Activated CD8-positive, alpha-beta memory T cell treated with anti-CD3 and anti-CD28 coated beads for 4 hours (primary cell): ENCODE results near the gene TENT5A.
"Not testable (repeated sequence)": the region's sequence is repeated elsewhere in the genome, so short reads cannot be mapped to it uniquely, and the experiment has no call there.

Experiments used
- DNase-seq, 2 donors: peaks; one replicate each; pipeline ENCODE4 v3.0.0-alpha.2; 2020; ENCODE audit warnings: low read depth in 2 of 2

The TENT5A gene

DNA sequence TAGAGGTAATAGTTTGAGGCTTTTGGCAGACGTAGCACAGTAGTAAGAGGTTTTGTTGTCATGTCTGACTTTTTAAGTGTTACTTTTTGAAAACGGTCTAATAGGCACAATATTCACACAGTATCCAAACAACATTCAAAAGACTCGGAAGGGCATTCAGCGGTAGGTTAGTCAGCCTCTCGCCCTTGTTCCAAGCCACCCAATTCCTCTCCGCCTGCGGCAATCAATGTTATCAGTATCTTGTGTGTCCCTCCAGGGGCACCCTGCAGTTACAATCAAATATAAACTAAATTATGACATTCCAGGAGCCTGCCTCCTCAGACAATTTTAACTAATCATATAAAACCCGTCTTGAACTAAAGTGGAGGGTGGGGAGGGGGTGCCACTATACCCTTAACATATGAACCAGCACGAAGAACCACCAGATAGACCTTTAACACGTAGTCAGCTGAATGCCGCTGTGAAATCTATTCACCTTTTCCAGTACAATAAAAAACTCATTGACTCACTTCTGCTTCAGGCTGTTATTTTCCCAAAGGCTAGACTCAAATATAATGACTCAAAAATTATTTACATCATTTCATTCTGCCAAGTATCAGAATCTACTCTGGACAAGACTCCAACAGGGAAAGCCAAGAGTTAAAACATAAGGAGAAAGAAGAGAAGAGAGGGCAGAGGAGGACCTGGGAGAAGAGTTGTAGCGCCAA lies 1.6 kb downstream of the TENT5A start:
- no peak for DNase-seq

DNA sequence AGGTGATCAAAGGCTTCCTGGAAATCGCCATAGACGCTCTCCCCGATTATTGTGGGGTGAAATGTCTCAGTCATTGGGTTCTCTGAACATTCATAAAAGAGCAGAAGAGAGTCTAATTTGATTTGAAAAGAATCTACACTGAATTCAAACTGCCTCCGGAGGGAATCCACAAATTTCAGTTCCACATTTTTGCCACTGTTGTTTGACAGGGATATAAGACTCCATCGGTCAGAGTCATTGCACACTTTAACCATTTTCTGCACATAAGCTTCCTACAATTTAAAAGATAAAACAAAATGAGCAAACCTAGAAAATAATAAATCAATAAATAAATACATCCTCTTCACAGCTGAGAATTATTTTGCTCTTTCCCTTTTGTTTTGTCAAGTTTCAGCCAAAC lies 2.3 kb downstream of the TENT5A start:
- no peak for DNase-seq

DNA sequence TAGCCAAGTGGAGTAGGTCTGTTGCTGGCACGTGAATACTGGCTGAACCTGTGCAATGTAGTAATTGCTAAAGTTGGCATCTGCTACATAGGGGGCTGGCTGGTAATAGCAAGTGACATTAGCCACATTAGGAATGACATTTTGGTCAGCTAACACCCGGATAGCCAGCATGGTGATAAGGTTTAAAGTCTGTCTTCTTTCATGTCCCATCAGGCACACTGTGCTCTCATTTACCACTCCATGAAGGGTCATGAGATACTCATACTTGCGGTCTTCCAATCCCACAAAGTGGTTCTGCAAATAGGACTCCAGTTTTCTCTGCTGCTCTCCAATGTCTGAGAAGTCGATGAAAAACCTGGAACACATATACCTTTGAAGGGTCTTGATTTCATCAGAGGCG lies 2.8 kb downstream of the TENT5A start:
- DNase-seq: no peak

DNA sequence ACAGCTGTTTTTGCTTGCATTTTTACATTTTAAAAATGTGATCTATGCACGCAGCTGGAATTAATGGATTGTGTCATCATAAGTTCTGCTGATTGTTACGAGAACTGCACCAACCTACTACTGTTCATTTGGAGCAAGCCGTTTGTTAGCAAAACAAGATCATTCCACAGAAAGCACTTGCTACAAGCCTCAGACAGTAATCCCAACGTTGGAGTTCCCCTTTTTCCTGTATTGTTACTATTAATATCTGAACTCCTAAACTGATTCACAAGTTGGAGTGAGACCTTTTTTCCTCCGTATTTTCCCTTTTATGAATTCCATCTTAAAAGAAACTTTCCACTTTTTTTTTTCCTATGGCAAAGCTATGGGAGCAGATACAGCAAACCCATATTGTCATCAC lies 3.5 kb downstream of the TENT5A start:
- no peak for DNase-seq

DNA sequence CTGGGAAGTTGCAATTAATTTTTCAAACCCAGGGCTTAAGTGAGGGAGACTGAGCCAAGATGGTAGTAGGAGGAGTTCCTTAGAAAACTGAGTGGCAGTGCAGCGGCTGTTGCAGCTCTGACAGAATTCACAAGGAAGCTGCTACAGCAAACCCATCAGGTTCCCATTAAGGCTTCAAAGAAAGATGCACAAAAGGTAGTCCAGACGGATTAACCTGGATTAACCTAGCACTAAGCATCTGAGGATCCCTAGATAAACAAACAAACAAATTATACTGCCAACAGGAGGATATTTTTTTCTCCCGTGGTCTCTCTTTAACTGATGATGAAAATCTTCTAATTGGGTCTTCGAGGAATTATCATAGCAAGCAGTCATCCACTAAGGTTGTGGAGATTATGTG lies 5.2 kb downstream of the TENT5A start:
- no peak for DNase-seq

DNA sequence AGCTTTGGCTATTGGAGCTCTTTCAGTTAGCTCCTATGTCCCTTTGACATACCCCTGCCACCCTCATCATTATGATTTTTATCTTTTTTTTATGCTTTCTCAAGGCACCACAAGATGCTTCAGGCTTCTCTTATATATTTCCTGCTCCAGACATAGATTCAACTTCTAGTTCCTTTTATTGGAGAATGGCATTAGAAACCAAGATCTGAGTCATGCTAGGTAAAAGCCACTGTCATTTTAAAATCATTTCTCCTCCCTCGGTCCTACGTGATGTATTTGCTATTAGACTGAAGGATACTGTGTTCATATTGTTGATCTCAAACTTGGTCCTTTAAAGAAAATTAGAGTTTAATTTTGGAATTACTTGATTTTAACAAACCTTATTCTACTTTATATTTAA lies 8.3 kb downstream of the TENT5A start:
- DNase-seq: no peak

DNA sequence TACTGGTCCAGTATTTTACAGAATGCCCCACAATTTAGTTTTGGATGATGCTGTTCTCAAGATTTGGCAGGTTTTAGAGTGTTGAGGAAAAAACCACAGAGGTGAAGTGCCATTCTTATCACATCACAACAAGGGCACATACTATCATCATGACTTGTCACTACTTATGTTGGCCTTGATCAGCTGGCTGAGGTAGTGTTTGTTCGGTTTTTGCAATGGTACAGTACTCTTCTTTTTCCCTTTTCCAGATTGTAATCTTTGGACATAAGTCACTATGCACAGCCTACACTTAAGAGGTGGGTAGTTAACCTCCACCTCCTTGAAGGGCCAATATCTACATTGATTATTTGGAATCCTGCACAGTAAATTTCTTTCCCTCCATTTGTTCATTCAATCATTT lies 8.8 kb downstream of the TENT5A start:
- no peak for DNase-seq

DNA sequence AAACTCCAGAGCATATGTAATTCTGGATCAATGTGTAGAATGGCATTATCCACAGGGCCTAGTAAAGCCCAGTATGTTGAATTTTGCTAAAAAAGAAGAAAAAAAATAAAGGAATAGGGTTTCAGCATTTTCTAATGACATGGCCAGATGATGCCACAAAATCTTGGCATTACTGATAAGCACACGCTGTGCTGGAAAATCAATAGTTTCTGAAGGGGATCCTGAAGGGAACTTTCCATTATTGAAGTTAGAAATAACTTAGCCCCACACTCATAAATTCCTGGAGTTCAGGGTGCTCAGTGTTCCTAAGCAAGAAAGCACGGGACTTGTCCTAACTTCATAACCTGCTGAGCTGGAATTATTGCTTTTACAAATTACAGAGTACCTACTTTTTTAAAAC lies 10.8 kb downstream of the TENT5A start:
- no peak for DNase-seq

DNA sequence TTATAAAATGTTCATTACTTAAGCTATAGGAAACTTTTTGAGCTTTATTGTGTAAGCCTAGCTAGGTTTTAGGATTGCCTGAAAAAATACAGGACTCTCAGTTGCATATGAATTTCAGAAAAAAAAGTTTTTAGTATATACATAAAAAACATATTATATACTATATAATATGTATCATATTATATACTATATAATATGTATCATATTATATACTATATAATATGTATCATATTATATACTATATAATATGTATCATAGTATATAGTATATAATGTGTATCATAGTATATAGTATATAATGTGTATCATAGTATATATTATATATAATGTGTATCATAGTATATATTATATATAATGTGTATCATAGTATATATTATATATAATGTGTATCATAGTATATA lies 11.9 kb downstream of the TENT5A start:
- DNase-seq: not testable (repeated sequence)

DNA sequence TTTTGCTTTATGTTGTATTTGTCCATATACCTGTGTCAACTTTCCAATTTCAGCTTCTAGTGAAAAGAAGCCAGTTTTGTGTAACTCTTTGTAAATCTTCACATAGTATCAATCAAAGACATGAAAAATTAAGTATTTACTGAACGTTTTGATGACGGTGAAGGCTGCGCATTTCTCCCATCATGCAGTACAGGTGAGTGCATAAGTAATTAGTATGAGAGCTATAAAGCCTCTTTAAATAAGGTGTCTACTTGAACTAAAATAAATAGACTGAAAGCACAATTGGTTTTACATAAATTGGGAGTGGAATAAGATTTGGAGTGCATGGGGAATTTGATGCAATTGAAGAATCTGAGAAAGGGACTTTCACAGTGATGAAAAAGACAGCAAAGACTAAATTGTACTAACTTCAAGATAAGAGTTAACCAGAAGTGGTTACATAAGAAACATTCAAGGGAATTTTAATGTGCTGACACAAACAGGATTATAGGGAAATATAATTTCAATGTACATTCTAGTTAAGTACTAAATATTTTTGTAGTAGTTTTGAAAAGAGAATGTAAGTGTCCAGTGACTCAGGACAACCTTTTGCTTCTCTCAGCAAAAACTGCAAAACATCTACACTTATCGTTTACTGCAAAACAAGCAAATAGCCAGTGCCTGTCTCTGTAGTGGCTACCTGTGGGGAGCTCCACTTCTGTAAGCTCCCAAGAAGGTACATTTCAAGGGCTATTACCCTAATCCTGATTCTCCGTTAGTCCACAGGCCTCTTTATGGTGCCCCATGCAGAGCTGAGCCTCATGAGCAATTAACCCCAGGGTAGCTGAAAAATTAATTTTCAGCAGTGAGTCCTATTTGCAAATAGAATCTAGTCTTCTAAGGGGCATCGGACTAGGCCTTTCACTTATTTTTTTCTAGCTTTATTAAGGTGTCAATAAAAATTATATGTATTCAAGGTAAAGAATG lies 13.0 kb downstream of the TENT5A start:
- no peak for DNase-seq

DNA sequence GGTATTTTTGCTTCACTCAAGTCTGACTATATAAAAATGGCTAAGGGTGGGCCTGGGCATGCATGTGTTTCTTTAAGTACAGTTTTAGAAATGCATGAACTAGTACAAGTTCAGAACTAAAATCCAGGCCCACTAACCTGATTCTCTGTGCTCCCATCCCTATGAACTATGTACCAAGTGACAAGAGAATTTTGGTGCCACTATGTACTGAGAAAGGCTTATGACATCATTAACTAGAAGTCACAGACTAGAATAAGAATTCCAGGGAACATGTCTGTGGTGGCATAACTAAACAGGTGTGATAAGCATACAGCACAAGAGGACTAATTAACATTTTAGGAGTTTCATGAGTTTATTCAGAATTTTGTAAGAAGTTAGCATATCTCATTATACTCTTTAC lies 16.1 kb downstream of the TENT5A start:
- DNase-seq: no peak

DNA sequence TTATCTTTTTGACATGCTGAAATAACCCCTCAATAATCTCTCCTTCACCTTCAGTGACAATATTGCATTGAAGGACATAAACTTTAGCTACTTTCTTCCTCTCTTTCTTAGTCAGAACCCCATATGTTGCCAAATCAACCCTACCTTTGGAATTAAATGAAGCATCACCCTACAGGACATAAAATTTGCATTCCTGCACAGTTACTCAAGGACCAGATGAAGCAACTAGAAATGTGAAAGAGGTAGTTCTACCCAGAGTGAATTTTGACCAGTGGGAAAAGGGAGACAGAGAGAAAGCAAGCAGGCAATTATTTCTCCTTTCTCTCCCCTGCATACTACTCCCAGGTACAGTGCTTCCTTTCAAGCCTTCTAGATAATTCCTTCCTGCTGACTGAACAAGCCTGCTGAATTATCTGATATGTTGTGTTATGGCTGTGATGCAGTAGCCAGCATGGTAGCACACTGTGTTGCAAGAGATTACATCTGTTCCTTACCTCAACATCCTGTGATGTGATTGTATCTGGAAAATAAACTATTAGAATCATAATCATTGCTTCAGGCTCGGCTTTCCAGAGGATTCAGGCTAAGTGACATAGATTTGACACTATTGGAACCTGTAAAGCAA lies 16.6 kb downstream of the TENT5A start:
- no peak for DNase-seq

DNA sequence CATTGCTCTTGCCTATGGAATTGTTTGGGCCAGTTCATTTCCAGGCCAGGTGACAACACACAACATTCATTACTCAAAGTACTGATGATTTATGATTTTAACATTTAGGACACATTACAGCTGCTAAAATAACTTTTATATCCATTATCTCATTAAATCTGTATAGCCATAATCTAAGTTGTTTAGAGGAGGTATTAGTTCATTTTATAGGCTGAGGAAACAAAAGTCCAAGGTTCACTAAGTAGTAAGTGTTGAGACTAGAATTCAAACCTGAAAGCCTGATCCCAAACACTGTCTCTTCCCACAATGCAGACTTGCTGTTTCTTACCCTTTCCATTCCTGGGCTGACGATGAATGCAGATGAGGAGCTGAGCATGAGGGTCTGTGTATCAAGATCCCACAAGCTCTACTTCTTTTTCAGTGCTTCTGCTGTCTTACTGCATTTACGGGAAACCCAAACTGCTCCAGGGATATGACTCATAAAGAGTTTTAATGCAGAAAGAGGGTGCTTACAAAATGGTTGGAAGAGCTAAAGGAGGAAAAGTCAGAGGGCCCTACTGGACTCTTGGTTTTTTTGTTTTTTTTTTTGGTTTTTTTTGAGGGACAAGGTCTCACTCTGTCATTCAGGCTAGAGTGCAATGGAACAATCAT lies 17.9 kb downstream of the TENT5A start:
- no peak for DNase-seq

DNA sequence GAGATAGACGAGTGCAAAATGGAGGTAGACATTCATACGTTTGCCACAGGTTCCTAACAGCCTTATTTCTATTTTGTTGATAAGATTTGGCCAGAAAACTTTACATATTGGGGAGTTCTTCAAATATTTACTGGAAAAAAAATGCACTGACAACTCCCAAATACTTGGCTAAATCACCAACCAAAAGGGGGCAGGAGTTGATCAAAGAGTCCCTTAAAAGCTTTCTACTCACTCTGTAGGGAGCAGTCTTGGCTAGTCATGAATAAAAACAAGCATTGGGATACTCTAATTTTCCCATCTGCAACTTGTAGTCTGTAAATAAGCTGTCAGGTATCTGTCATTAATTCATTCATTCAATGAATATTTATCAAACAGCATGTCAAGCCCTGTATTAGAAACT lies 18.4 kb downstream of the TENT5A start:
- no peak for DNase-seq

DNA sequence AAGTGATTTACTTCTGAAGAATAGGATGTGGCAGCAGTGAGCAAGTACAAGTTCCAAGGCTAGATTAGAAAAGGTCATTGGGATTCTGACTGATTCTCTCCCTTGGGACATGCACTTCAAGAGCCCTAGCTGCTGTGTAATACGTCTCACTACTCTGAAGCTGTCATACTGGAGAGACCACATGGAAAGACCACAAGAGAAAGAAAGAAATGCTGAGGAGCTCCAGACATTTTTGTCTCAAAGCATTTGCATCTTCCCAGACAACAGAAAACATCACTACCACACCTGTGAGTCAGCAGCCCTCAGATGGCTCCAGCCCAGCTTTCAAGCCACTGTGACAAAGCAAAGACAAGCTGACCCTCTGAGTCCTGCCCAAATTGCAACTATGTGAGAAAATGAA lies 20.7 kb downstream of the TENT5A start:
- DNase-seq: no peak

DNA sequence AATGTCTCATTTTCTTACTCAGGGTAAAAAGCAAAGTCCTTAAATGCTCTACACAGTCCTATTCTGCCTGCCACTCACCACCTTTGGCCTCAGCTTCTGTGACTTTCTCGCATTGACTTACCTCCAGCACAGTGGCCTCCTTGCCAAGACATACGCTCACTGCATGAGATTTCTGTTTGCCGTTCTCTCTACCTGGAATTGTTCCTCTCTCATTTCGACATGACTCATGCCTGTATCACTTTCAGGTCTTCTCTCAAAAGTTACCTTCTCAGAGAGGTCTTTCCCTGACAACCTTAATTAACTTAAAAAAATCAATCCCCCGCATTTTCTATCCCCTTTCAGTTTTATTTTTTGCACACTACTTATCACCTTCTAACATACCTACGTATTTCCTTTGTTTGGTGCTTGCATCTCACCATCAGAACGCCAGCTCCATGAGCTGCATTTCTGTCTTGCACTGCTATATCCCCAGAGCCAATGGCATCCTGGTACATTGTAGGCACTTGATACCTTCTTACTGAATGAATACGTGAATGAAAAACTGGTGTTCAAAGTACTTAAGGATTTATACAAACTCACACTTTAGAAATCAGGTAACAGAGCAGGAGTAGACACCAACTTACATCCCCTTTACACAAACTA lies 24.5 kb downstream of the TENT5A start:
- DNase-seq: no peak

DNA sequence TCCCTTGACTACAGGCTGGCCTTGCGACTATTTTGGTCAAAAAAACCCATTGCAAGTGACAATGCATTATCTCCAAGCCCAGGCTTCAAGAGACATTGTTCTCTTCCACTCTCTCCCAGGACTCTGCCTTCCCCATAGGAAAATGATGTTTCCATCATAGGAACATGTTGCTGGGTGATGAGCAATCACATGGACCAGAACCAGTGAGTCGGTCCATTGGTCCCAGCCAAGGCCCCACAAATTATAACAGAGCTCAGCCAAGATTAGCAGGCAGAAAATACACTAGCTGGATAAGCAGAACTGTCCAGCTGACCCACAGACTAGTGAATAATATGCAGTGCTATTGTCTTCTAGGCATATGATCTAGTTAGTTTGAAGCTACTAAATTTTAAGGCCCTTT lies 27.4 kb downstream of the TENT5A start:
- DNase-seq: no peak

DNA sequence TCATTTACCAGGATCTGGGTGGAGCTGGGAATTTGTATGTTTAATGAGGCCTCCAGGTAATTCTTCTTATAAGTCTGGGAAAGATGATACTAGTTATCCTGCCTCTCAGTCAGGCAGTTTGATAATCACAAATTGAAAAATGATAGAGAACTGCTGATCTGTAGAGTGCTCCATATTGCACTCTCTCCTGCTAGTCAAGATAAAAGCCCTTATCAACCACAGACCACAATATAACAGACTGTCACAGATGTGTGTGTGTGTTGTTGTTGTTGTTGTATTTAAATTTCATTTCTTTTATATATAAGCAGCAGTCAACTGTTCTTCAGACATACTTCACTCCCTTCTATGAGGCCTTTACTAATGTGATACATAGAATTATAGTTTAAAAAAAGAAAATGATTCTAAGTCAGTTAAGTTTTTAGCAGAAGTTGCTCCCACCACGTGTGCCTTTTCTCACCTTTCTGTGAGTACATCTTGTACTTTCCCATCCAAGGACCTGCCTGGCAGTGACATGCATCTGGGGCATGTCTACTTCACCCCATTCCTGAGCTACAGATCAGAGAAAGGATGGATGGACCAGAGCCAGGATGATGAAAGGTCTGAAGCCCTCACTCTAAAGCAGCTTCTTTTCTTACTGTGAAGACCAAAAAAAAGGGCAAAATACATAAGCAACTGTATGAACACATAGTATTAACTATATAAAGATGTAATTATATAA lies 29.8 kb downstream of the TENT5A start:
- DNase-seq: no peak

DNA sequence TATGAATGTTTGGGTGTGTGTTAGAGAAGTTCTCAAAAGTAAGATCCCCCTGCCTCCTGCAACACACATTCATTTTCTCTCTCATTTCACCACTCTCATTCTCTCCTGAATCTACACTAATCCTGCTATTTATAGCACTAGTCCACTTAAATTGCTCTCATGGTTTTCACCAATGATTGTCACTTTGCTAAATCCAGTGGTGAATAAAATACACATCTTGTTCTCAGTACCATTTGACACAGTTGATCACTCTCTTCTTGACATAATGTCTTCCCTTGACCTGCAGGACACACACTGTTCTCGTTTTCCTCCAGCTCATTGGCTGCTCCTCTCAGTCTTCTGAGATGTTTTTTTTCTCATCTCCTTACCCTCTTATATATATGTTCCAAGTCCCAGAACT lies 32.1 kb downstream of the TENT5A start:
- no peak for DNase-seq

DNA sequence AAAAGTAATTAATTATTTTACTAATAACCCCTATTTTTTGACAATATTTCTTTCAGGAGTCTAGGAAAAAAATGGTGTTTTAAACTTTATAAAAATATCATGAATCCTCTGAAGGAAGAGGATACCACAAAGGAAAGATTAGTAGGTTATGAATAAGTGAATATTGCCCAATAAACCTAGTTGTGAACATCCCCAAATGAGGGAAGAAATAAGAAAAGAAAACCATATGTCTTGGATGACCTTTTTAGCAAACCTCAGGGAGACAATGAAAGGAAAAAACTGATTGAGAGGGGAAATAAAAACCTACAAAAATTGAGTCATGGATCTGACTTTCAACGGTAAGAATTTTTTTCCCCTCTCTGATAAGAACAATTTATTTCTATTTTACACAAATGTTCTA lies 34.4 kb downstream of the TENT5A start:
- DNase-seq: no peak

DNA sequence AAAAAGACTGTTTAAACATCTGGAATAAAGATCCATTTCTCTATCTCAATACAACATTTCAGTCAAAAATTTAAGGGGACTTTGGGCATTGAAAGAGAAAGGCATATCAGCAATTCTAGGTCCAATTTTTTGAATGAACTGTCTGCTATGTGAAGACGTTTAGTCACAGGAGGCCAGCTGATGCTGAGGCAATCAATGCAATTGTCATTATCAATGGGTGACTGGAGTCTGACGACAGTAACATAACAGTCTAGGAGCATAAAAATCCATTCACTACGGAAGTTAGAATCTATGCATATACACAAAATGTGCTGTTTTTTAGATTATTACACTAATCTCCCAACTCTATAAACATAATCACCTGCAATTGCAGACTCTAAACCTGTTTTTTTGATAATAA lies 37.8 kb downstream of the TENT5A start:
- no peak for DNase-seq
